Brain pericyte (primary cell): ENCODE results near the gene GNB1L.
"Not testable (repeated sequence)": the region's sequence is repeated elsewhere in the genome, so short reads cannot be mapped to it uniquely, and the experiment has no call there.

Experiments
- DNase-seq: peaks from one replicate; pipeline ENCODE4 v3.0.0-alpha.2; 2012; ENCODE audit warnings: low read depth, low spot score

GNB1L gene

DNA sequence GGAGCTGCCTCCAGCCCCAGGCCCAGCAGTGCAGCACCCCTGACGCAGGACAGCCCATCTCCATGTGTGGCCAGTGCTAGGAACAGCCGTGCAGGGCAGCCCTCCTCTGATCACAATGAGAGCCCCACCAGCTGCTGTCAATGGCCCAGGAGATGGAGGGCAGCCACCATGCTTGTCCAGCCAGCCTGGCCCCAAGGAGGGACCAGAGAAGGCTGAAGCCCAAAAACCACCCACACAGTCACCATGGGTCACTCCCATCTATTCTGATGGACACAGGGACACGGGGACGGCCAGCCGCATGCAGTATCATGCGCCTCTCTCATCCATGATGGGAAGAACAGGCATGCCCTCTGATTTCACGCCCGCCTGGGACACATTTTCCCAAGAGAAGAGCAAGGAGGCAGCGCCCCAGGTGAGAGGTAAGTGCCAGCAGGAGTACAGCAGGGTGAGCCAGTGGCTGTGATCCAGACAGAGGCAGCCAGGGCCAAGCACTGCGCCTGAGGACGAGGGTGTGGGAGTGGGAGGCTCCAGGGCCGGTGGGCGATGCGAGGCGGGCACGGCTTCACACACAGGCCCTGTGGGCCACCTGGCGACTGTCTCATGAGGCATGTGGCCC, 33.6 kb upstream of the GNB1L start:
- no peak for DNase-seq

DNA sequence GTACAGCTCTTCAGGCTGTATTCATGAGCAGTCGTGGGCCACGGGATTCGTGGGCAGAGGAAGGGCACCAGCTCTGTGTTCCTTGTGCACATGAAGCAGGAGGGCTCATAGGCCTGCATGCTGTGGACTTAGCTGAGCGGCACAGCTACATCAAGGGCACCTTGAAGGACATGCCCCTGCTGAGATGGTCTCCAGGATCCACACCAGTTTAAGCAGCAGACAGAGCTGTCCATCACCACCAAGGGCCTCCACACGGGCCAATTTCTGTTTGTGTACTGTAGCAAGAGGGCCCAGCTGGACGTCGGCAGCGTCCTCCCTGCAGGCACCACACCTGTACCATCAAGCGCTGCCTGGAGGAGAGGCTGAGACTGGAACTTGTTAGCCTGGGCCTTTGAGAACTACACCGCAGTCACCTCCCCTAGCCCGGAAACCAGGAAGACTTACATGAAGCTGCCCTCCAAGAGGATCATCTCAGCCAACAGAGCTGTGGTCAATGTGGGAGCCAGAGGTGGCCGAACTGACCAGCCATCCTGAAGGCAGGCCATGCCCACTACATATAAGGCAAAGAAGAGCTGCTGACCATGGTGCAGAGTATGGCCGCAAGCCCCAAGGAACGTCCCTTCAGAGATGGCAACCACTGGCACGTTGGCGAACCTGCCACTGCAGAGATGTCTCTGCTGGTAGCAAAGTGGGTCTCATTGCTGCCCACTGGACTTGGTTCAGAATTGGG, 32.7 kb upstream of the GNB1L start:
- no peak for DNase-seq

GRCh38 chr22:19886605-19887255, 32.1 kb upstream of the GNB1L start:
- no peak for DNase-seq

DNA sequence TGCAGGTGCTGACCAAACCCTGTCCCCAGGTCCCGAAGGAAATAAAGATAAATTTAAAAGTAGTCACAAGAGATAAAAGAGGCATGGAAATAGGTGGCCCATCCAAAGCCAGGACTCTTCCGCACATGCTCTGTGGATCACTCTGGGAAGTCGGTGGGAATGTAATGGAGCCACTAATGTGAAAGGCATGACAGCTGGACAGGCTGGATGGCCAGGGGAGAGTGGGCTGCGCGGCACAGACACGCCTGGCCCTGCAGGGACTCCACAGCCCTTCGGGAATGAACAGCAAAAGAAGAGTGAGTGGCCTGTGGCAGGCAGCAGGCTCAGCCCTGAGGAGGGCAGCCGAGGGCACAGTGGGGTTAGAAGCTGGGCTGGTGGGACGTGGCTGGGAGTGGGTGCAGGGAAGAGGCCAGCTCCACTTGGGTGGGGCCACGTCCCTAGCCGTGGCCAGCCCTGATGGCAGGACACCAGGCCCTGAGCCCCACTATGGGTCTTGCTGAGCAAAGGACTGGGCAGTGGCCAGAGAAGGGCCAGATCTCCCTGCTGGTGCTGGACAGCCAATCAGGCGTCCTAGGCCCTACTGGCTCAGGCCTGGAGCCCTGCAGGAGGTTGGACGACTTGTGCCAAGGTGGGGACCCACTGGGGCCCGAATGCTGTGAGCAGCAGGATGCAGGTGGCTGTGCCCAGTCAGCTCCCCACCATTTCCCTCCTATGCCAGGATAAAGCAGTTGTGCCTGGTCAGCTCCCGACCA, 31.3 kb upstream of the GNB1L start:
- no peak for DNase-seq

DNA sequence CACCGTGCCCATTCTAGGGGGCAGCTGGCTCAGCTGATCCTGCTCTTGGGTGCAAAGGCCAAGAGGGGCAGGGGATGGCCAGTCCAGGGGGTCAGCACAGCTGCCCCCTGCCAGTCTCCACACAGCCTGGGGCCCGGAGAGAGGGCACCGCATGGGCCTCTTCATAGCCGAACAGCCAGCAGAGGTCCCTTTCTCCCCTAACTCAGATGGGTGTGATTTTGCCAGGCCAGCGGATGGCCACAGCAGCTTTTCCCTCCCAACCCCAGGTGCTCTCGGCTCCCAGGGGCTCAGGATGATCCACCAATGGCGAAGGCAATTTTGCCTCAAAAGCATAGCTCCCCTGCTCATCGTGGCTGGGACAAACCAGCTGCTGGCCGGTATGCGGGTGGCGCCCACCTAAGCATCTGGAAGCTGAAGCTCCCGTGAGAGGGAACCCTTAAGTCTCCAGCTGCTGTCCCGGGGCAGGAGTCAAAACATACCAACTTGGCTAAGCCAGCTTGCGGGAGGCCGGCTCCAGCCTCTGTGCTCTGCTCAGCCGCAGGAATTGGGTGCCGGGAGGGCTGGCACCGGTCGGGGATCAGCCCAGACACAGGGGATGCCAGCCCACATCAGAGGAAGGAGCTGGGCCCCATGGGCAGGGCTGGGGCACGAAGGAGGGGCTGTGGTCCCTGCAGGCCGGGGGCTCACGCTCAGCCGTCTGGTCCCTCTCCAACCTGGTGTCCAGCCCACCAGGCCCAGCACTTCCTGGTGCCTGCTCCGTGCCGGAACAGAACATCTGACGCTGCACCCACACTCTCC, 30.5 kb upstream of the GNB1L start:
- DNase-seq, result no peak

GRCh38 chr22:19884161-19884953, 29.7 kb upstream of the GNB1L start:
- no peak for DNase-seq

DNA sequence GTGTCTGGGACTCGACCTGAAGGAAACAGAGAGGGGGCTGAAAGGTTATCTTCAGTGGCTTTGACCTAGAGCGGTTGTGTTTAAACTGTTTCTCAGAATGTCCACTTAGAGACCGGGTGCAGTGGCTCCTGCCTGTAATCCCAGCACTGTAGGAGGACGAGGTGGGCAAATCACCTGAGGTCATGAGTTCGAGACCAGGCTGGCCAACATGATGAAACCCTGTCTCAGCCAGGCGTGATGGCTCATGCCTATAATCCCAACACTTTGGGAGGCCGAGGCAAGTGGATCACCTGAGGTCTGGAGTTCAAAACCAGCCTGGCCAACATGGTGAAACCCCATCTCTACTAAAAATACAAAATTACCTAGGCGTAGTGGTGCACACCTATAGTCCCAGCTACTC, 28.8 kb upstream of the GNB1L start:
- not testable (repeated sequence) for DNase-seq

DNA sequence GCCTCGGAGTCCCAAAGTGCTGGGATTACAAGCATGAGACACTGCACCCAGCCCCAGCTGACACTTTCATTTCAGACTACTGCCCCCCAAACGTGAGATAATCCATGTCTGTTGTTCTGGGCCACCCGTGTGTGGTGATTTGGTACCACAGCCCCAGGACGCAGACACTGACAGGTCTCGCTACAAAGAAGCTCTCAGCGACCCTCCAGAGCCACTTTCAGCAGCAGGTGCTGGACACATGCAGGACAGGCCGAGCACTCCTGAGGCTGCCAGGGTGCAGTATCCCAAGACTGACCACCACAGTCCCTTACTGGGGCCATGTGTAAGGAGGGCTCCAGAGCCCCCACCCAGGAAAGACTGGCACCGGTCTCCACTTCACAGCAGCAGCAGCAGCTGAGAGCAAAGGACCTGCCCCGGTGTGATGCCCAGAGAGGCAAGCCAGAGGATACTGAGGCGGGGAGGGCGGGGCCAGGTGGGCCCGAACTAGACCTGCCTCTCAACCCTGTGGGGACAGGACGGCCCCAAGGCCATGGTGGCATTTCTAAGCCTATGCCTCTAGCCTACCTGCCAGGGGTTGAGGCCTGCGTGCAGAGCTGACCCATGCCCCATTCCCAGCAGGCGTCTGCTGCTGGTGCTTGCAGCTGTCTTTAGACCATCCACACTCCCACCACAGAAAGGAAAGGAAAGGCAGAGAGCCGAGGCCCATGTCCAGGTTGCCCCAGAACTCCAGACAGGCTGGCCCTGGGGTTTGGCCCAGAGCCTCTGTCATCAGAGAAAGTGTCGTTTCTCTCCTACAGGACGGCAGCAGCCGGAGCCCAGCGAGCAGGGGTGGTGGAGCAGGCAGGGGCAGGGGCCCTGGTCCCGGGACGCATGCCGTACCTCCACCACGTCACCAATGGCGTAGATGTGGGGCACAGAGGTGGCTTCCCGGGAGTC, 28.0 kb upstream of the GNB1L start:
- DNase-seq, result no peak

- DNase-seq, result no peak
These were observed 26.3 kb upstream of the GNB1L start for GRCh38 chr22:19880786-19881569.

DNA sequence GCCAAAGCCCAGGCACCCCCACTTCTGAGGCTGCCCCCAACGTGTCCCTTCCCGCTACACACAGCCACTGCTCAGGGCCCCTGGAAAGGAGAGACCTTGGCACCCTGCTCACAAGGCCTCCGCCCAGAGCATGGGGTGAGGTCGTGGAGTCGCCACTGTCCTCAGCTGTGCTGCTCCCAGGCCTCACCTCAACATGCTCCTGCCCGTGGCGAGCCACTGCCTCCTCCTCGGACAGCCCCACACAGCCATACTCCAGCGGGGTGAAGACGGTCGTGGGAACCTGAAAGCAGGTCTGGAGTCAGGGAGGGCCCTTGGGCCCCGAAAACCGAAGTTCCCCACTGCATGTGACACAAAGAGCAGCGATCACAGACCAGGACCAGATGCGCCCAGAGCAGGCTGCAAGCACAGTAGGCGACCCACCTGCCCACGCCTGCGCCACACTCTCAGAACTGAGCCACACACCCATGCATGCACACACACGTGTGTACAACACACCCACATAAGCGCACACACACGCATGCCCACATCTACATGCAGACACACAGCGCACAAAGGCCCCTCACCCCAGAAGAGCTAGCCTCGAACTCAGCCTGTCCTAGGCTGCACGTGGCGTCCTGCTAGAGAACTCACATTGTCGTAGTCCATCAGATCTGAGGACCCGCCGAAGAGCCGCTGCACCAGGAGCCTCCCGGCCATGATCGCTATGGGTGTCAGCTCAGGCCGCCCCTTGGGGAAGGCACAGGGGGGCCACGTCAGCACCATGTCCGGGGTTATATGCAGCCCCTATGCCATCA, 25.5 kb upstream of the GNB1L start:
- no peak for DNase-seq

GRCh38 chr22:19879643-19879991, 24.9 kb upstream of the GNB1L start:
- DNase-seq, result no peak

DNA sequence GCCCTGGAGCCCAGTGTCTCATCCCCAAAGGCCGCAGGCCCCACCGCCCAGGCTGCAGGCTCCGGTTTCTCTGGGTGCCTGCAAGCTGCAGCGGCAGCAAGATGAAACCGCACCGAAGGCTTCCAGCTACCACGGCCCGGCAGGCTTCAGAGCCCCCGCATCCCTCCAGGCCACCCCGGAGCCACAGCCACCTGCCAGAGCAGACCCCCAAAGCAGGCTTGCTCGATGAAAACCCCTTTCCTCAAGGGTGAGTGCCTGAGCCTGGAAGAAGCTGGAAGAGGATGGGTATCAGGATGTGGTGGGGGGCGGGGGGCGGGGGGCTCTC, 24.5 kb upstream of the GNB1L start:
- DNase-seq, result no peak

DNA sequence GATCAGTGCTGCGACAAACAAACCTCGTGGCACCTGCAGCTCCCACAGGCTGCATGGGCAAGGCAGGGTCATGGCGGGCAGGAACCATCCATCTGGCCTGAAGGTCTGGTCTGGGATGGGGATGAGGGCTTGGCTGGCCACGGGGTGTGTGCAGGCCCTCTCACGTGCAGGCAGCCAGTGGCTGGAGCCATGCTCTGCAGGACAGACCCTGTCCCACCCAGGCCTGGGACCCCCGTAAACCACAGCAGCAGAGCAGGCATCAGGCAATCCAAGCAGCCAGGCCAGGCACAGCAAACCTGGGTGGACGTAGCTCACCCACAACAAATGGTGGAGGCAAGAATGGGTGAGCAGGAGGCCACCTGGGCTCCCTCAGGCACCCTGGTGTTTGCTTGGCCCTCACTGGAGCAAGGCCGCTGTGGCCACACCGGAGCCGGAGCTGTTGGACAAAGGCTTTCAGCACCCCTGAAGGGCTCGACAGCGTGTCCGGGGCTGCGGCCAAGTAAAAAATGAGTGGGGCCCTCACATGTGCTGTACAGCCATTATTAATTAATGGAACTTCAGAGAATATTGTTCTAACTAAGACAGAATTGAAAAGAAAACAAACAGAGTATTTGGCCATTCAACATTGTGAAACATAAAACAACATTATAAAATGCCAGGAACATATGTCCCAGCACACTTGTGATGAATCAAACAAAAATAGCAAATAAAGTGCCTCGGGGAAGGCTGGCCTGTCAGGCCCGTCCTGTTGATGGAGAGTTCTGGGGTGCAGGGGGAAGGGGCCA, 24.0 kb upstream of the GNB1L start:
- DNase-seq, result no peak

- DNase-seq, result no peak
These were observed 23.1 kb upstream of the GNB1L start for GRCh38 chr22:19877626-19878339.

- no peak for DNase-seq
These were observed 22.4 kb upstream of the GNB1L start for GRCh38 chr22:19876941-19877625.

DNA sequence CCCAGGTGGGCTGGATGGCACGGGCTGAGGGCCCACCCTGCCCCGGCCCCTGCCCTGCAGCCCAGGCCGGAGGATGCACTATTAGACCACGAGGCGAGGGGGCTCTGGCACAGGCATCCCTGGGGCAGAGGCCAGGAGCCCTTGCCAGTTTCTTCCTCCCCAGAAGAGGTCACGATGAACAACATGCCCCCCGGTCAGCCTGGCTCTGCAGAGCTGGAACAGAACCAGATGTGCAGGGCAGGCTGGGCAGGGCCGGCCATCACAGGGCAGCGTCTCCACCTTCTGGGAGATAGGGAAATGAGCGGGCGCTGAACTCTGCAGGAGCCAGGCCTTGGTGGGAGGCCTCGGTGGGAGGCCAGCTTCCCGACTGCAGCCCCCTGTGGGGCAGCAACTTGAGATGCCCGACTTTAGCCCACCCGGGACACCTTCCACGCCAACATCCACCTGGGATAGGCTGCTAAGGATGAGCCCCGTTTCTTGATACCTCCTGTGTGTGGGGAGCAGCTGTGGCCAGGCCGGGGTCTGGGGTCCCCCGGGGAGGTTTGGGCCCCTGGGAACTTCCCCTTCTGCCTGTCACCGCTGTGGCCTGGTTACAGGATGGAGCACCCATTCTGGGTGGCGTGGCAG, 21.8 kb upstream of the GNB1L start:
- DNase-seq, result no peak
